HG02678 (cell line): ENCODE results near the gene POLR3GL.
"Not testable (repeated sequence)": the region's sequence is repeated elsewhere in the genome, so short reads cannot be mapped to it uniquely, and the experiment has no call there.

Source experiments
- ATAC-seq: cut with Tn5 transposase; IDR thresholded peaks from one replicate; pipeline ENCODE4 v1.9.1; 2021; ENCODE audit warnings: mild to moderate bottlenecking, moderate library complexity; ENCODE audit not compliant: unreplicated experiment

Gene POLR3GL

GRCh38 chr1:145964328-145965118 lies at the start of gene POLR3GL, which contains the start of gene ANKRD34A:
Gene POLR3GL, plus strand, starts transcription at chr1:145964690. Its CDS starts 10,176 bp downstream, at chr1:145974866.
Gene ANKRD34A, minus strand, starts transcription at chr1:145964575. Its CDS starts 2,816 bp downstream, at chr1:145961759.
- ATAC-seq = peak; percentile 93

DNA sequence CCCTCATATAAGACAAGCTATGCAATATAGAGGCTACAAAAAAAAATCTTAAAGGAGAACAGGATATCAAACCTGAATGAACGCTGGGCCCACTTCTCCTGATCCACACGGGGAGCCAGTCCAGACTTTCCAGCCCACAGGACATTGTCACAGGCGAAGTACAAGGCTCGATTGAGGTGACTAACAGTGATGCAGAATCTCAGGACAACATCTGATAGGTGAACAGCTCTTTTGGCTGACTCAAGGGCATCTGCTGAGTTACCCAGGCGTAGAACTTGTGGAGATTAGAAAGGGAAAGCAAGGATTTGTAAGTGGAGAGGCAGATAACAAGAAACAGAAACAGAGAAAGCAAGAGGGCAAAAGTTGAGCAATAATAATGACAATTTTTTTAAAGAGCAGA lies 47.7 kb upstream of the POLR3GL start:
- ATAC-seq = no peak

DNA sequence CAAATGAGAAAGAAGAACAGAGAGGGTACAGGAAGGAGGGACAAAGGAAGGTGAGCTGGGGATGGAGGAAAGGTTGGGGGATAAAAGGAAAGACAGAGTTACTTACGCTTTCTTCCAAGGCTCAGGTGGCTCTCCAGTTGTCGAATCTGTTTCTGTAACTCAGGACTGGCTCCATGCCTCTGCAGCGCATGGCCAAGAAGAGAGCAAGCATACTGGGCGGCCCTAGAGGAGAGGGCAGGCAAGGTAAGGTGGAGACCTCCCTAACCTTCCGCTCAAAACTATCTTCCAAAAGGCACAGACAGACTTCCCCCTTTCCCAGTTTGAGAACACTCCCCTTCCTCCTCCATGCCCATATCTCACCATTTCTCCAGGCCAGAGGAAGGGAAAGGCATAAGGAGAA lies 46.9 kb upstream of the POLR3GL start:
- ATAC-seq = no peak

- peak; percentile 89 for ATAC-seq
Measured at GRCh38 chr1:145918144-145918991, 46.1 kb upstream of the POLR3GL start, which contains the start of gene PEX11B. Gene PEX11B, minus strand, starts transcription at chr1:145918717. Its CDS starts 29 bp downstream, at chr1:145918688.

GRCh38 chr1:145918992-145919939 lies 45.2 kb upstream of the POLR3GL start:
- ATAC-seq = no peak

DNA sequence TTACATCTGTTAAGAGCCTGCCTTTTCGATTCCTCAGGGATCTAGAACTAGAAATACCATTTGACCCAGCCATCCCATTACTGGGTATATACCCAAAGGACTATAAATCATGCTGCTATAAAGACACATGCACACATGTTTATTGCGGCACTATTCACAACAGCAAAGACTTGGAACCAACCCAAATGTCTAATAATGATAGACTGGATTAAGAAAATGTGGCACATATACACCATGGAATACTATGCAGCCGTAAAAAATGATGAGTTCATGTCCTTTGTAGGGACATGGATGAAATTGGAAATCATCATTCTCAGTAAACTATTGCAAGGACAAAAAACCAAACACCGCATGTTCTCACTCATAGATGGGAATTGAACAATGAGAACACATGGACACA lies 44.2 kb upstream of the POLR3GL start:
- ATAC-seq = not testable (repeated sequence)

DNA sequence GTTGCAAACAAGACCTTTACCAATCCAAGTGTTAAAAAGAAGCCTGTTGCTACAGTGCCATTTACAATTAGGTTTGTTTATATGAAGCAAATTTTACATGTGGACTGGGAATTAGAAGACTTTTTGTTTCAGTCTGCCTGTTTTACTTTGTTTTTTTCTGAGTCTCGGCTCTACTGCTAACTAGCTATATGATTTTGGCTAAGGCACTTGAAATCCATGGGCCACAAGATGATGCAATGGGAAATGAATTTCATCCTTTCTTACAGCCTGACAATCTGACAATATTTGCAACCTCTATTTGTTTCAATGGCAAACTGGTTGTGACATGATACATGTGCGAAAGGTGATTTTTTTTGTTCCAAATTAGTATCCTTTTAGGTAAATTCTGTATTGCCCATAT lies 42.2 kb upstream of the POLR3GL start:
- ATAC-seq = no peak

DNA sequence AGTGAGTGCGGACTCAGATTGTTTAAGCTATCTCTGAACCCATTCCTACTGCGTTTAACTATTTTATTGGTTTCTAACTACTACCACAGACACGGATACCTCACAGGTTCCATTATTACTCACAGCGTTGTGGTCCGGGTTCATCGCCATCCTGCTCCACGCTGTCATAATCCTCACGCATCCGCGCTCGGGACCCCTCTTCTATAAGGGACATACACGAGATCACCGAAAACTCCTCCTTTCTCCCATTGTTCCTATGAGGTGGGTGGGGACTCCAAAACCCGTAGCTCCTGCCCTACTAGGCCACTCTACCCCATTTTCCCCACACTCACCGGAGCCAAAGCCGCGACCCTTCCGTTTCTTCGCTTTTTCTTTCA lies 37.8 kb upstream of the POLR3GL start:
- peak; percentile 5 for ATAC-seq

DNA sequence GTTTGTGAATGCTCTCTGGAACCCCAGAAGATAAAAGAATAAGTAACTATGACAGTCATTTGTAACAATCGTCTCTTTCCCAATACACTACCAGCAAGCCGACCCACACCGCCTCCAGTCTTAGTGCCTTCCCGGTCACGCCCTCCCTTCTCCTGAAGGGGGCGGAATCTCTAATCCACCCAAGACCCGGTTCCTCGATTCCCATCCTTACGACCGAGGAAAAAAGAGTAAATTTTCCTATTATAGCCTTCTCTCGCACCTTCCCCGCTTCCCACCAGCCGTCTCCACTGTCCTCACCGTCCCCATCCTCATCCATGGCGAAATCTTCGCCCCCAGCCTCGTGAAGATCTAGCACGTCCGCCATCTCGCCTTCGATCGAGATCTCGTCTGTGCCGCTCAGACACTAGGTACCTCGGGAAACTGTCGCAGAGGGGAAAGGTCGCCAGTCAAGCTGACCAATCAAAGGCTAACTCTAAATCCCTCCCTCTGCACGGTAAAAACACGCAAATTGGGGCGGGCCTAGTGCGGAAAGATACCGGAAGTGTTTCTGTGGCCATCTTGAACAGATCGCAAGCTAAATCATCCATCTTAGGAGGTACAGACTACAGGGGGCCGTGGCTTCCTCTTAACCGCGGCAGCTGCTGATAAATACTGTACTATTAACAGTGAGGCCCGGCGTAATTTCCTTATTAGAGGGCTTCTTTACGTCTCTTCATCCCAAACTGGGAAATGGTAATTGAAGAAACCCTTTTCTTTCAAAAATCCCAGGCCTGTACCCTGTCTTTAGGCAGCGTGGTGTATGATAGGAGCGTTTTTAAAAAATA lies 37.2 kb upstream of the POLR3GL start, which contains the start of gene RBM8A:
TSS of gene RBM8A (minus strand) at position 422 of the 824 bp plus-strand sequence. CDS start at position 364, 58 bp downstream.
- ATAC-seq = peak; percentile 96

DNA sequence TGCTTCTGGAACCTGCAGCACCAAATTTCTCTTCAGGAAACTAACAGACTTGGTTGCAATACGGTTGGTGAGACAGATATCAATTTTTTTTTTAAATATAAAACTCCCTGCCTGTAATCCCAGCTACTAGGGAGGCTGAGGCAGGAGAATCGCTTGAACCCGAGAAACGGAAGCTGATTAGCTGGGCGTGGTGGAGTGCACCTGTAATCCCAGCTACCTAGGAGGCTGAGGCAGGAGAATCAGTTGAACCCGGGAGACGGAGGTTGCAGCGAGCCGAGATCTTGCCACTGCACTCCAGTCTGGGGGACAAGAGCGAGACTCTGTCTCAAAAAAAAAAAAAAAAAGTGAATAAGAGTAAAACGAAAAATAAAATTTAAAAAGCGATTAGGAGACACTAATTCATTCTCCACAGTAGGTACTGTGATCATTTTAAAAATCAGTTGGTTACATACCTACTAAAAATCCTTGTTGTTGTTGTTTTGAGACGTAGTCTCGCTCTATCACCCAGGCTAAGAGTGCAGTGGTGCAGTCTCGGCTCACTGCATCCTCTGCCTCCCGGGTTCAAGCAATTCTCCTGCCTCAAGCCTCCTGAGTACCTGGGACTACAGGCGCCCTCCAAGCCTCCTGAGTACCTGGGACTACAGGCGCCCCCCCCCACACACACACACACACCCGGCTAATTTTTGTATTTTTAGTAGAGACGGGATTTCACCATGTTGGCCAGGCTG lies 36.4 kb upstream of the POLR3GL start:
- ATAC-seq = no peak

GRCh38 chr1:145932522-145933009 lies 31.9 kb upstream of the POLR3GL start:
- ATAC-seq = not testable (repeated sequence)

DNA sequence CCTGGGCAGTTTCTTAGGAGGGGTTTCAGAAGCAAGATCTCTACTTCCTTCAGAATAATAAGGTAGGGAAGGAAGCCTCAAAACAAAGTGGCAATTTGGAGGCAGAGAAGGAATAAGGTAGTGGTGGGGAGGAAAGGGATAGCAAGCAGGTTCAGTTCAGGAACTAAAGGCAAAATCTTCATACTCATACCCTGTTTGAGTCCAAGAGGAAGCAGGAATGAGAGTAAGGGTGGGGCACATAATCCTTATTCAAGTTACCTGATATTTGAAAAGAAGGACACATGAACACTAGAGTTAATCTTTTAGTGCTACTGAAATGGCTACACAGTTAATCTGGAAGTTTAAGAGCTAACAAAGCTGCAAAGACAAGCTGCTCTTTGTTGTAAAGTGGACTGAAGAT lies 28.8 kb upstream of the POLR3GL start:
- ATAC-seq = no peak

GRCh38 chr1:145936247-145936646 lies 28.2 kb upstream of the POLR3GL start:
- no peak for ATAC-seq

- ATAC-seq = no peak
Measured at GRCh38 chr1:145937436-145937835, 27.1 kb upstream of the POLR3GL start.

GRCh38 chr1:145942405-145942804 lies 22.1 kb upstream of the POLR3GL start:
- ATAC-seq = no peak

DNA sequence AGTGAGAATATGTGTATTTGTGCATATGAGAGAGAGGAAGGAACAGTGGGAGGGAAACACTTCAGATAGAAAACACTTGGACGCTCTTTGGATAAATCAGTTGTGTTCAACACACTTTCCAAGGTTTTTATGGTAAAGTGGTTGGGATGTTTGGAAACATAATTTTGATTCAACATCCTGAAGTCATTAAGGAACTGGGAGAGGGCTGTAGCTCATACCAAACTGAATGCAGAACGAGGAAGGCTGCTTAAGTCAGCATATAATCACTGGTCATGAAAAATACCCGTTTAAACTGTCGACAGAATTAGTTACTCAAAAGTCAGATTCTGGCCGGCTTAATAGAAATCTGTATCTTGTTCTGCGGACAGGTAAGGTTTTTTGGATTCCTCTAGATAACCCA lies 21.6 kb upstream of the POLR3GL start:
- ATAC-seq = no peak

DNA sequence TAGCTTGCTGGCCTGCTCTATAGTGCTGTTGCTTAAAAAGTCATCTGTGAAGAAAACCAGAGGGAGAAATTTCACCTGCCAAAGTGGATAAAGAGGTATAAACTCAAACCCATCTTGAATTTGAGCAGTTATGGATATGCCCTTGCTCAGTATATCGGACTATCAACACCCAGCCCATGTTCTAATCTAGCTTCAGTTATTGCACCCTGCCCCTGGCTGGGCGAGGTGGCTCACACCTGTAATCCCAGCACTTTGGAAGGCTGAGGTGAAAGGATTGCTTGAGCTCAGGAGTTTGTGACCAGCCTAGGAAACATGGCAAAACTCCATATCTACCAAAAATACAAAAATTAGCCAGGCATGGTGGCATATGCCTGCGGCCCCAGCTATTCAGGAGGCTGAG lies 20.0 kb upstream of the POLR3GL start:
- no peak for ATAC-seq

GRCh38 chr1:145946477-145946986 lies 18.0 kb upstream of the POLR3GL start:
- no peak for ATAC-seq

- no peak for ATAC-seq
Measured at GRCh38 chr1:145947551-145947950, 16.9 kb upstream of the POLR3GL start.
